HepG2 (cell line): Measurements from ENCODE around the gene MAPK4.

Experiments used
- CTCF ChIP-seq: sonication (generic); formaldehyde crosslinking; IDR thresholded peaks from 2 replicates; pipeline ENCODE4 v1.5.0; 2020; ENCODE audit warnings: mild to moderate bottlenecking, missing genetic modification reagents, moderate library complexity
- JUND ChIP-seq: sonication (generic); formaldehyde crosslinking; IDR thresholded peaks from 2 replicates; pipeline ENCODE4 v1.8.0; 2022; ENCODE audit warnings: mild to moderate bottlenecking, missing genetic modification reagents
- KDM1A ChIP-seq: IDR thresholded peaks from 2 replicates; pipeline ENCODE4 v1.6.1; 2016; ENCODE audit warnings: missing compliant biosample characterization
- MATR3 ChIP-seq: sonication (generic); formaldehyde crosslinking; IDR thresholded peaks from 2 replicates; pipeline ENCODE4 v1.4.0; 2020; ENCODE audit warnings: missing genetic modification reagents
- ZNF326 ChIP-seq: sonication (generic); formaldehyde crosslinking; IDR thresholded peaks from 2 replicates; pipeline ENCODE4 v1.4.0; 2020; ENCODE audit warnings: missing genetic modification reagents, borderline replicate concordance

GRCh38 chr18:50694147-50694546 lies 134.3 kb downstream of the MAPK4 start:
- TF ChIP-seq JUND (CRISPR knock-in tag) (no peak), ZNF326 (CRISPR knock-in tag) (no peak), MATR3 (no peak), KDM1A (CRISPR knock-in tag) (no peak), CTCF (CRISPR knock-in tag) (no peak)
